KBM-7 (cell line): ENCODE results near the gene ROBO1.
A peak's percentile ranks its signal among the peaks of the same experiment; 100 is the strongest.

Experiments used
- DNase-seq: peaks from one replicate; pipeline ENCODE4 v3.0.0-alpha.2; 2015
- in situ Hi-C: fragments of 300-500 bp; cut with MboI; formaldehyde crosslinking; loops from 2 replicates; pipeline ENCODE4 v1.14.3; 2020; ENCODE audit warnings: low sequenced_read_pairs, low pct_unique_long_range_greater_than_20kb, mixed read lengths

ROBO1 gene

DNA sequence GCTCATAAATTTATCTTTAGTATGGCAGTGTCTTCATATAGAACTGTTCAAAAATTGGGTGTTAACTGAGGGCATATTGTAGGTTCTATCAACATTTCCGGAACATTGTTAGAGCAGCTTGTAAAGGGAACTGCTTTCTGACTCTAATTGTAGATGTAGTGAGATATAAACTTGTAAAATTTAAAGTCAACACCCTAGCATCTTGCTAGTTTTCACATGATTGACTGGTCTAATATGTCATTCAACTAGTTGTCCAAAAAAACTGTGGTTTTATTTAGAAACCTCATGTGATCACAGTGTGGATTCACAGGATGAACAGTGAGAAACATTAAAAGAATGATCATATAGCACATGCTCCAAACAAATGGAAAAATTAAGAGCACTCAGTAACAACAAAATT lies 607.4 kb downstream of the ROBO1 start:
- in situ Hi-C loops, result no loop called here
- no peak for DNase-seq

DNA sequence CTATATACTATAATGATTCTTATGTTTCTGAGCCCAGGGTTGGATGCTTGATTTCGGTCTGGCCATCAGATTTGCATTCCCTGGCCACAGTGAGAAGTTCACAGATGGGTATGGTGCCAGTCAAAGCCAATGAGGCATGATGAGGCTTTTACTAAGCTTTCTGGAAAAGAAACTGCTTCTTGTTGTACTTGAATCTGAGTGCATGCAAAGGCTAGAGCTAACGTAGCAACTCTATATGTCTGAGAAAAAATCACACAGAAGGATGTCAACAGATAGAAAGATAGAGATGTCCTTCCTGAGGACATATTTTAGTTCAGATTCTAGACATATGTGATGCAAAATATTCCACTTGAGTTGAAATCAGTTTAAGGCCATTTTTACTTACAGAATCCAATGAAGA lies 608.1 kb downstream of the ROBO1 start:
- no peak for DNase-seq
- in situ Hi-C loops, result no loop called here

GRCh38 chr3:79157191-79157590 lies 610.6 kb downstream of the ROBO1 start:
- in situ Hi-C loops, result no loop called here
- no peak for DNase-seq

DNA sequence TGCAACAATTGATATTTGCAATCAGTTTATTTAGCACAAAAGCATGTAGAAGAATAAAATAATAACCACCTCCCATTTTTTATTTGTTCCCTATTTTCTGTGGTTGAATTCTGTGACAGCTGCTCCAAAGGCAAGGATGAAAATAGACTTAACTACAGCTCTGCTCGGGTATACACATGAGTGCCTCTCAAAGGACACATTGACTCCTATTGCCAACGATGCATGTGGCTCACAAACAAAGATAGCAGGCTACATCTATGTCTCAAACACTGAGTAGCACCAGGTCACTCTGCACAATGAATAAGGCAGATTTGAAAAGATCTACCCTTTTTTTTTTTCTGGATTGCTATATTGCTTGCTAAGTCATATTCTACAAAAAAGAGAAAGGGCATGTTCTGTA lies 612.9 kb downstream of the ROBO1 start:
- DNase-seq, result no peak

DNA sequence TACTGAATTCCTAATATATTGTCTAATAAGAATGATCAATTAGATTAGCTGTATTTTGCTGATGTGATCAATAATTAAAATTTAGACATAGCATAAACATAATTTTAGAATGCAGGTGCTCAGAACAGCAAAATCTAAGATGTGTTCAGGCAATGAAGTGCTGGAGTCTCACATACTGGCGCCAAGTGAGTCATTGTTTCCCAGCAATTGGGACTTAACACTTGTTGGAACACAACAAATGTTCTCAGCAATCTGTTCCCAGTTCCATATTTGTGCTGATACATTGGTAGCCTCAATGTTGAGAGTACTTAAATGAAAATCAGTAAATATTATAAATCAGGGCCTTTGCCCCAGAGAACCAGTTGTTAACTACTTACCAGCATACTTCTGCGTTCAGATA lies 619.0 kb downstream of the ROBO1 start:
- DNase-seq, result no peak
- in situ Hi-C loops, result no loop called here

More for the DNA sequence above, 612.9 kb downstream of the ROBO1 start:
- in situ Hi-C loops, result no loop called here

GRCh38 chr3:79146024-79146423 lies 621.8 kb downstream of the ROBO1 start:
- no peak for DNase-seq
- in situ Hi-C loops, result no loop called here

DNA sequence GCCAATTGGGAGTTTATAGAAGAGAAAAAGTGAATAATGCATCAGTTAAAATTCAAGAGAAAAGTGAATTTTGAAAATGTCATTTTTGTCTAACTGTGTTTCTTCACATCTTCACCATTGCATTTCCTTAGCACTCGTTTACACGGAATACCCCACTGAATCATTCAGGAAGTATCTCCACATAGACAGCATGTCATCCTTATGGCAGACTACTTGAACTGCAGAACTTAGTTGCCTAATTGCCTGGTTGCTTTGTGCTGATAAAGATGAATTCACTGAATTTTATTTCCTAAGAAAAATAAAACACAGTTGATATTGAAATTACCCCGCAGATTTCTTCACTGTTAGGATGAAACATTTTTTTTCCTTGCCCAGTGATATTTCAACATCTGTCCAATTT lies 627.1 kb downstream of the ROBO1 start:
- no peak for DNase-seq
- in situ Hi-C loops, result no loop called here

GRCh38 chr3:79139395-79140068 lies 628.3 kb downstream of the ROBO1 start:
- DNase-seq, result no peak
- in situ Hi-C loops, result no loop called here

GRCh38 chr3:79125313-79125984 lies 642.3 kb downstream of the ROBO1 start:
- no peak for DNase-seq
- in situ Hi-C loops, result no loop called here

GRCh38 chr3:79115458-79115857 lies 652.3 kb downstream of the ROBO1 start:
- in situ Hi-C loops, result no loop called here

GRCh38 chr3:79113876-79114275 lies 653.9 kb downstream of the ROBO1 start:
- no peak for DNase-seq
- in situ Hi-C loops, result no loop called here

More at GRCh38 chr3:79115458-79115857, 652.3 kb downstream of the ROBO1 start:
- DNase-seq, result no peak

- DNase-seq, result no peak
- in situ Hi-C loops, result no loop called here
Measured at GRCh38 chr3:79111375-79112052, 656.3 kb downstream of the ROBO1 start.

- DNase-seq, result no peak
- in situ Hi-C loops, result no loop called here
Measured at GRCh38 chr3:79109754-79110153, 658.0 kb downstream of the ROBO1 start.

DNA sequence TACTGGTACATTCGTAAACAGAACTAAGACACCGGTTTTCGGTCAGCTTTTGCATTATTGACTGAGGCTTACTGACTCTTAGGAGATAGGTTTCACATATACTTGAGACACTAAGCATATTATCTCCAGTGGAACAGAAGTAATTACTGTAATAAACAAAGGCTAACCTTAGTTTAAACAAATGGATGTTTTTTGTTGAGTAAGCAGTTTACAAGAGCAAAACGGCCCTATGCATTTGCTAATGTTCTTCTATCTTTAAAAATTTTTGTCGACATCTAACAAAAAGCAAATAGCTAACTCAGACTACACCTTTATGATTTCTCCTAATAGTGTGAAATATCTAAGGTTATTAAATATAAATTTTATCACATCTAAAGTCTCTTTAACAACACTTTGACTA lies 664.5 kb downstream of the ROBO1 start:
- in situ Hi-C loops, result no loop called here

DNA sequence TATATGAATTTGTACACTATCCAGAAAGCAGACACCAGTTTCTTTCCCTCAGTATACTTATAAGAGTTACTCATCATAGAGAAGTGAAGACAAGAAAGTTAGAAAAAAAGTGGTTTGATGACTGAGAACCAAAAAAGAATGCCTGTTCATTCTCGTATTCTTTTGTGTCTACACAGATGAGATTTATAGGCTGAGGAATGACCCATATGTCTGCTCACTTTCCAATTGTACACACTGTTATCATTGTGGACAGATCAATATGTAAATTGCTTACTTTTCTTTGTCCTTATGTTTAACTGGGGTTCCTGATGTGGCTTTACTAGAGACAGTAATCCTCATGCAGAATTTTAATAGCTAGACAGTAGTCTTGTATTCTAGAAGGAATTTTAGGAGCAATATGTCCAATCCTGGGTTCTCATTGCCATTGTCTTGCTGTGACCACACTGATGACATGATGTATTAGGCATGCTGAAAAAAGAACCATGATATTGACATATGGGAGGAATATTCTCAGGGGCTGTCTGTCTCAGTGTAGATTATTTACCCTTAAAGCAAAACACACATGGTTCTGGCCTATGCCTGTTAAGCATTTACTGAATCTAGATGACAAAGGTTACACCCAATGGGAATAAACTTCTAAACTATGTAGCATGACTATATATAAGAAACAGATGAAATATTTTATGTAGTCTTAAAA lies 669.7 kb downstream of the ROBO1 start:
- in situ Hi-C loops, result no loop called here
- no peak for DNase-seq

More for the DNA sequence above, 664.5 kb downstream of the ROBO1 start:
- no peak for DNase-seq

- in situ Hi-C loops, result no loop called here
- no peak for DNase-seq
Measured at GRCh38 chr3:79094654-79095053, 673.1 kb downstream of the ROBO1 start.

GRCh38 chr3:79086514-79086913 lies 681.3 kb downstream of the ROBO1 start:
- peak; percentile 58 for DNase-seq
- in situ Hi-C loops, result no loop called here

- DNase-seq, result no peak
- in situ Hi-C loops, result no loop called here
Measured at GRCh38 chr3:79085171-79085570, 682.6 kb downstream of the ROBO1 start.

DNA sequence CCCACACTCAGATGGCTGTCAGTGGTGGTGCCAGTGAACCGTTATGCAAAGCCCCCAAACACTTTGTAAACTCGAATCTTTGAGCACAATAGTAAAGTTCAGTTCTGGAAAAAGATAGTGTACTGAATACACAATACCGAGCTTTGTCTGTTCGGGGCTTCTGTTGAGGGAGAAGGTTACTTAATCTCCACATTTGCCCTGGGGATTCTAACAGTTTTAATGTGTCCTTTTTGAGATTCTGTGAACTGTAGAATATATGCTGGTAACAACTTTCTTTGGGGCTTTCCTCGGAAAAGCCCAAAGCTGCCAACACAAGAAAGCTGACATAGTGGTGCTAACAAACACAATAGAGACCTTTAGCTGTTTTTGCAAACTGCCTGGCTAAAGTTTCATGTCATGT lies 686.5 kb downstream of the ROBO1 start:
- DNase-seq, result no peak
- in situ Hi-C loops, result no loop called here

DNA sequence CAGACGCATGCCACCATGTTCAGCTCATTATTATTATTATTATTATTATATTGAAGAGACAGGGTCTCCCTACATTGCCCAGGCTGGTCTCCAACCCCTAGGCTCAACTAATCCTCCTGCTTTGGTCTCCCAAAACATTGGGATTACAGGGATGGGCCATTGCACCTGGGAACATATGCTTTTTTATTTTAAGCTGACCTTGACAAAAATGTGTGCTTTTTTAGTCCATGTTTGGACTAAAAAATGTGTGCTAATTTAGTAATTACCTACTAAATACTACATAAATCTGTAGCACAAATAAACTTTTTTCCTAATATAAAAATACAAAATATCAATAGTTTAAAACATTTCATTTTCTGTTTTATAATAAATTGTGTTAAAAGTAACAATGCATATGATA lies 693.2 kb downstream of the ROBO1 start:
- in situ Hi-C loops, result no loop called here
- DNase-seq, result no peak
